ENCODE data around the gene SEMA5B. TPM values are rescaled to one million over a fixed set of nuclear protein-coding genes. Genes with fewer than 3 reads are reported as not detected.

Gene SEMA5B
- polyA plus RNA-seq, 1 experiment: not detected

- Histone ChIP-seq H3K27me3 (ENCODE audit: control insufficient read depth, insufficient read depth, low read length) (peaks cover 1% of the 10 kb centered on the region), H3K4me3 (ENCODE audit: low read depth, low read length) (no peak overlapping the region), H3K36me3 (ENCODE audit: control insufficient read depth, insufficient read depth, low read length) (no peaks in the 10 kb centered on the region)
- CTCF ChIA-PET: interaction anchor here (0.8 to 1.3 kb wide), 2 partner anchors 11 to 17 kb away, joined by 3 read pairs; no protein-coding TSS in a partner anchor
- POLR2A ChIA-PET: no interaction called here
- TF ChIP-seq, protein P1, sequence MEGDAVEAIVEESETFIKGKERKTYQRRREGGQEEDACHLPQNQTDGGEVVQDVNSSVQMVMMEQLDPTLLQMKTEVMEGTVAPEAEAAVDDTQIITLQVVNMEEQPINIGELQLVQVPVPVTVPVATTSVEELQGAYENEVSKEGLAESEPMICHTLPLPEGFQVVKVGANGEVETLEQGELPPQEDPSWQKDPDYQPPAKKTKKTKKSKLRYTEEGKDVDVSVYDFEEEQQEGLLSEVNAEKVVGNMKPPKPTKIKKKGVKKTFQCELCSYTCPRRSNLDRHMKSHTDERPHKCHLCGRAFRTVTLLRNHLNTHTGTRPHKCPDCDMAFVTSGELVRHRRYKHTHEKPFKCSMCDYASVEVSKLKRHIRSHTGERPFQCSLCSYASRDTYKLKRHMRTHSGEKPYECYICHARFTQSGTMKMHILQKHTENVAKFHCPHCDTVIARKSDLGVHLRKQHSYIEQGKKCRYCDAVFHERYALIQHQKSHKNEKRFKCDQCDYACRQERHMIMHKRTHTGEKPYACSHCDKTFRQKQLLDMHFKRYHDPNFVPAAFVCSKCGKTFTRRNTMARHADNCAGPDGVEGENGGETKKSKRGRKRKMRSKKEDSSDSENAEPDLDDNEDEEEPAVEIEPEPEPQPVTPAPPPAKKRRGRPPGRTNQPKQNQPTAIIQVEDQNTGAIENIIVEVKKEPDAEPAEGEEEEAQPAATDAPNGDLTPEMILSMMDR (IDR thresholded peaks at IDR 0.05; ENCODE audit: insufficient read depth, low read depth, low read length): no peak
- no peak for DNase-seq (ENCODE audit: low read depth)
Measured at GRCh38 chr3:122892118-122892960, 135.2 kb downstream of the SEMA5B start.

GRCh38 chr3:122890720-122891220, 136.8 kb downstream of the SEMA5B start:
- no peak overlapping the region for H3K4me3 ChIP-seq (ENCODE audit: low read depth, low read length)
- H3K27me3 ChIP-seq (ENCODE audit: control insufficient read depth, insufficient read depth, low read length): peaks cover 1% of the 10 kb centered on the region
- ChIA-PET POLR2A (no interaction called here), CTCF (no interaction called here)
- H3K36me3 ChIP-seq (ENCODE audit: control insufficient read depth, insufficient read depth, low read length): no peaks in the 10 kb centered on the region
- TF ChIP-seq, protein P1 (IDR thresholded peaks at IDR 0.05; ENCODE audit: insufficient read depth, low read depth, low read length): no peak
- DNase-seq (ENCODE audit: low read depth): no peak

GRCh38 chr3:122890077-122890719, 137.4 kb downstream of the SEMA5B start:
- CTCF ChIA-PET: no interaction called here
- no peak for DNase-seq (ENCODE audit: low read depth)
- POLR2A ChIA-PET: no interaction called here
- H3K27me3 ChIP-seq (ENCODE audit: control insufficient read depth, insufficient read depth, low read length): peaks cover 1% of the 10 kb centered on the region
- H3K36me3 ChIP-seq (ENCODE audit: control insufficient read depth, insufficient read depth, low read length): no peaks in the 10 kb centered on the region
- no peak overlapping the region for H3K4me3 ChIP-seq (ENCODE audit: low read depth, low read length)
- TF ChIP-seq, protein P1 (IDR thresholded peaks at IDR 0.05; ENCODE audit: insufficient read depth, low read depth, low read length): no peak

DNA sequence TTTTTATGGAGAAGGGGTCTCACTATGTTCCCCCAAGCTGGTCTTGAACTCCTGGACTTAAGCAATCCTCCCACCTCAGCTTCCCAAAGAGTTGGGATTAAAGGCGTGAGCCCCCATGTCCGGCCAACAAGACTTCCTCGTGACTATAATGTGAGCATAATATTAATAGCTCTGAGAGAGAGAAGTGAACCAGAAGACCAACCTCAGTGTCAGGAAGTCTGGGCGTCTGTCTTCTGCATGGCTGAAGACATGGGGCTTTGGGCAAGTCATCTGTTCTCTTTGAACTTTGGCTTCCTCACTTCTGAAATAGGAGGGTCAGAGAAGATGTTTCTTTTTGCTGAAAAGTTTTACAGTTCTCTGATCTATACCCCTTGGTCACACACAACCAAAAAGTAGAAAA, 140.6 kb downstream of the SEMA5B start:
- TF ChIP-seq, protein P1 (IDR thresholded peaks at IDR 0.05; ENCODE audit: insufficient read depth, low read depth, low read length): no peak
- H3K4me3 ChIP-seq (ENCODE audit: low read depth, low read length): no peak overlapping the region
- ChIA-PET POLR2A (no interaction called here), CTCF (interaction anchor here (0.8 kb wide), 1 partner anchor 55 kb away, joined by 3 read pairs; no protein-coding TSS in a partner anchor)
- no peaks in the 10 kb centered on the region for H3K36me3 ChIP-seq (ENCODE audit: control insufficient read depth, insufficient read depth, low read length)
- no peak for DNase-seq (ENCODE audit: low read depth)
- H3K27me3 ChIP-seq (ENCODE audit: control insufficient read depth, insufficient read depth, low read length): peaks cover 1% of the 10 kb centered on the region

DNA sequence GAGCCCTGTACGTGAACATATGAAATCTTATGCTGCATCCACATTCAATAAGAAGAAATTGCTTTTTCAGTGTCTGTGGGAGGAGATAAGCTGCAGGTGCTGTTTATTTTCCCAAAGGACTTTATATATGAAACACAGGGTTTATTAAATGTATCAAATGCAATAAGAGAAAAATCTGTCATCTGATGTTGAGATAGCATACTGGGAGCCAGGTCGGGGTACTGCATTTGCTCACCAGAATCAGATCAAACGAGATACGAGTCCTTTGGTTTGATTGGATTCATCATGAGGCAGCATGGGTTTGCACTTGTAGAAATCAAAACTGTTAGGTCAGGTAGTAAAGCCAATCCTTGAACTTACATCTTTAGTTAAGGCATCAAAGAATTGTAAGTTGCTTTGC, 141.3 kb downstream of the SEMA5B start:
- CTCF ChIA-PET: no interaction called here
- POLR2A ChIA-PET: no interaction called here
- no peak overlapping the region for H3K4me3 ChIP-seq (ENCODE audit: low read depth, low read length)
- no peaks in the 10 kb centered on the region for H3K36me3 ChIP-seq (ENCODE audit: control insufficient read depth, insufficient read depth, low read length)
- no peak for DNase-seq (ENCODE audit: low read depth)
- TF ChIP-seq, protein P1 (IDR thresholded peaks at IDR 0.05; ENCODE audit: insufficient read depth, low read depth, low read length): no peak
- H3K27me3 ChIP-seq (ENCODE audit: control insufficient read depth, insufficient read depth, low read length): peaks cover 1% of the 10 kb centered on the region

All from BJ (cell line).